ENCODE data around the gene ELP1.
"Not testable (repeated sequence)": the region's sequence is repeated elsewhere in the genome, so short reads cannot be mapped to it uniquely, and the experiment has no call there.

ELP1 gene

GRCh38 chr9:108928386-108928785 lies 5.5 kb downstream of the ELP1 start:
- DNase-seq = no peak

GRCh38 chr9:108924466-108924865 lies 9.5 kb downstream of the ELP1 start:
- DNase-seq = no peak

- no peak for DNase-seq
Observed at GRCh38 chr9:108921200-108921599, 12.7 kb downstream of the ELP1 start.

- not testable (repeated sequence) for DNase-seq
Observed at GRCh38 chr9:108920401-108920800, 13.5 kb downstream of the ELP1 start.

- no peak for DNase-seq
Observed at GRCh38 chr9:108919517-108919916, 14.4 kb downstream of the ELP1 start.

GRCh38 chr9:108913391-108913790 lies 20.5 kb downstream of the ELP1 start:
- no peak for DNase-seq

GRCh38 chr9:108911820-108912219 lies 22.1 kb downstream of the ELP1 start:
- DNase-seq = no peak

GRCh38 chr9:108910914-108911313 lies 23.0 kb downstream of the ELP1 start:
- no peak for DNase-seq

GRCh38 chr9:108910402-108910801 lies 23.5 kb downstream of the ELP1 start:
- no peak for DNase-seq

GRCh38 chr9:108905494-108905893 lies 28.4 kb downstream of the ELP1 start:
- DNase-seq = no peak

- DNase-seq = no peak
Observed at GRCh38 chr9:108904161-108904560, 29.8 kb downstream of the ELP1 start.

- DNase-seq = no peak
Observed at GRCh38 chr9:108903420-108904103, 30.4 kb downstream of the ELP1 start.

- DNase-seq = no peak
Observed at GRCh38 chr9:108900176-108900575, 33.7 kb downstream of the ELP1 start.

- DNase-seq = not testable (repeated sequence)
Observed at GRCh38 chr9:108899023-108899695, 34.8 kb downstream of the ELP1 start.

GRCh38 chr9:108897324-108898096 lies 36.4 kb downstream of the ELP1 start:
- DNase-seq = no peak

GRCh38 chr9:108894225-108894997 lies 39.5 kb downstream of the ELP1 start:
- no peak for DNase-seq

- no peak for DNase-seq
Observed at GRCh38 chr9:108889649-108890067, 44.3 kb downstream of the ELP1 start.

- not testable (repeated sequence) for DNase-seq
Observed at GRCh38 chr9:108886594-108887271, 47.2 kb downstream of the ELP1 start.

- DNase-seq = peak; percentile 50
Observed at GRCh38 chr9:108885643-108886348, 48.1 kb downstream of the ELP1 start.

GRCh38 chr9:108884701-108885100 lies 49.2 kb downstream of the ELP1 start:
- DNase-seq = no peak

GRCh38 chr9:108883085-108883484 lies 50.8 kb downstream of the ELP1 start:
- no peak for DNase-seq

All from kidney glomerular epithelial cell (primary cell).